K562 (cell line): ENCODE measurements around the gene B4GALT5. TPM values are rescaled to one million over a fixed set of nuclear protein-coding genes. Genes with fewer than 3 reads are reported as not detected.

ENCODE experiments used
- AFF4 ChIP-seq: sonication (generic); formaldehyde crosslinking; IDR thresholded peaks from 2 replicates; pipeline ENCODE4 v1.8.0; 2023; ENCODE audit warnings: mild to moderate bottlenecking, missing genetic modification reagents
- CREB1 ChIP-seq, 2 experiments: sonication (generic) in 1 of 2; formaldehyde crosslinking in 1 of 2; IDR thresholded peaks; 2 replicates each; pipeline versions ENCODE4 v1.6.1 to v1.8.0; 2012 to 2022; ENCODE audit warnings: inconsistent platforms in 1 of 2, mild to moderate bottlenecking in 1 of 2, missing genetic modification reagents in 1 of 2, moderate library complexity in 1 of 2
- KLF16 ChIP-seq: IDR thresholded peaks from 2 replicates; pipeline ENCODE4 v1.6.1; 2016; ENCODE audit warnings: antibody characterized with exemption
- NFRKB ChIP-seq: fragments of 450-650 bp; IDR thresholded peaks from 2 replicates; pipeline ENCODE4 v1.6.1; 2016; ENCODE audit warnings: low read depth
- NONO ChIP-seq, 2 experiments: fragments of 200-400 bp in 1 of 2; fragments of 450-650 bp in 1 of 2; formaldehyde crosslinking in 1 of 2; IDR thresholded peaks; 2 replicates each; pipeline ENCODE4 v1.6.1; 2017; ENCODE audit warnings: low read depth in 2 of 2, mild to moderate bottlenecking in 2 of 2, moderate library complexity in 2 of 2, low read length in 1 of 2
- POLR2AphosphoS2 ChIP-seq: IDR thresholded peaks from 2 replicates; pipeline ENCODE4 v1.6.1; 2012; ENCODE audit warnings: low read length, improper control_type of control experiment
- SREBF1 ChIP-seq: fragments of 150-350 bp; IDR thresholded peaks from 2 replicates; pipeline ENCODE4 v1.6.1; 2014; ENCODE audit warnings: antibody characterized with exemption, low read depth, low read length, borderline replicate concordance
- SRSF1 ChIP-seq: fragments of 200-400 bp; formaldehyde crosslinking; IDR thresholded peaks from 2 replicates; pipeline ENCODE4 v1.6.1; 2017; ENCODE audit warnings: mild to moderate bottlenecking, low read depth, low read length, moderate library complexity
- YY1 ChIP-seq, 3 experiments: IDR thresholded peaks; 2 replicates each; pipeline ENCODE4 v1.6.1; 2011; ENCODE audit warnings: low read length in 2 of 3, mild to moderate bottlenecking in 2 of 3, moderate library complexity in 2 of 3, borderline replicate concordance in 1 of 3, control low read depth in 1 of 3, low read depth in 1 of 3; ENCODE audit not compliant: insufficient read depth in 3 of 3, insufficient replicate concordance in 2 of 3, control insufficient read depth in 1 of 3, insufficient read length in 1 of 3; ENCODE audit errors: extremely low read depth in 1 of 3
- ZNF3 ChIP-seq: fragments of 250-450 bp; sonication (Bioruptor Pico); IDR thresholded peaks from 2 replicates; pipeline ENCODE4 v1.5.0; 2021; ENCODE audit warnings: mild to moderate bottlenecking, moderate library complexity
- polyA plus RNA-seq, 8 experiments: library from polyadenylated mRNA; depleted of rRNA in 4 of 8; stranded (reverse) in 5 of 8; unstranded in 3 of 8; fragments of >200 nt; fragmentation: Nextera tagmentation in 2 of 8; fragmentation: Illumina TruSeq in 1 of 8; extraction: Ambion mirVana in 2 of 8; extraction: Trizol in 1 of 8; gene quantifications; 2 replicates each; pipeline versions ENCODE4 v1.2.1 to v1.2.3, GENCODE V29; 2011 to 2014; ENCODE audit warnings: inconsistent platforms in 1 of 8, missing spikeins in 1 of 8
- total RNA-seq, 7 experiments: library from RNA; depleted of rRNA in 6 of 7; stranded (reverse); fragments of >200 nt in 6 of 7; fragmentation: Illumina TruSeq in 2 of 7; extraction: Trizol in 2 of 7; gene quantifications; 2 replicates each; pipeline versions ENCODE4 v1.2.1 to v1.2.3, GENCODE V29; 2011 to 2021; ENCODE audit warnings: low replicate concordance in 1 of 7
- TF ChIP-seq, protein P1 (sequence below): fragments of 200-600 bp; sonication (generic); IDR thresholded peaks from one replicate; pipeline ENCODE4 v1.6.1; 2012; ENCODE audit warnings: mild to moderate bottlenecking, low read depth, low read length, inconsistent platforms

The B4GALT5 gene
- total and polyA plus RNA-seq, 9 of the 15 experiments (the other 6 are each of a cell fraction or from before 2014, with no cell fraction given) = 8.5 to 32.6 (median 23.4) TPM

GRCh38 chr20:49762940-49763766 is 49.5 kb upstream of the B4GALT5 start (continued):
- no peak for TF ChIP-seq AFF4 (CRISPR knock-in tag)
- TF ChIP-seq, protein P1, sequence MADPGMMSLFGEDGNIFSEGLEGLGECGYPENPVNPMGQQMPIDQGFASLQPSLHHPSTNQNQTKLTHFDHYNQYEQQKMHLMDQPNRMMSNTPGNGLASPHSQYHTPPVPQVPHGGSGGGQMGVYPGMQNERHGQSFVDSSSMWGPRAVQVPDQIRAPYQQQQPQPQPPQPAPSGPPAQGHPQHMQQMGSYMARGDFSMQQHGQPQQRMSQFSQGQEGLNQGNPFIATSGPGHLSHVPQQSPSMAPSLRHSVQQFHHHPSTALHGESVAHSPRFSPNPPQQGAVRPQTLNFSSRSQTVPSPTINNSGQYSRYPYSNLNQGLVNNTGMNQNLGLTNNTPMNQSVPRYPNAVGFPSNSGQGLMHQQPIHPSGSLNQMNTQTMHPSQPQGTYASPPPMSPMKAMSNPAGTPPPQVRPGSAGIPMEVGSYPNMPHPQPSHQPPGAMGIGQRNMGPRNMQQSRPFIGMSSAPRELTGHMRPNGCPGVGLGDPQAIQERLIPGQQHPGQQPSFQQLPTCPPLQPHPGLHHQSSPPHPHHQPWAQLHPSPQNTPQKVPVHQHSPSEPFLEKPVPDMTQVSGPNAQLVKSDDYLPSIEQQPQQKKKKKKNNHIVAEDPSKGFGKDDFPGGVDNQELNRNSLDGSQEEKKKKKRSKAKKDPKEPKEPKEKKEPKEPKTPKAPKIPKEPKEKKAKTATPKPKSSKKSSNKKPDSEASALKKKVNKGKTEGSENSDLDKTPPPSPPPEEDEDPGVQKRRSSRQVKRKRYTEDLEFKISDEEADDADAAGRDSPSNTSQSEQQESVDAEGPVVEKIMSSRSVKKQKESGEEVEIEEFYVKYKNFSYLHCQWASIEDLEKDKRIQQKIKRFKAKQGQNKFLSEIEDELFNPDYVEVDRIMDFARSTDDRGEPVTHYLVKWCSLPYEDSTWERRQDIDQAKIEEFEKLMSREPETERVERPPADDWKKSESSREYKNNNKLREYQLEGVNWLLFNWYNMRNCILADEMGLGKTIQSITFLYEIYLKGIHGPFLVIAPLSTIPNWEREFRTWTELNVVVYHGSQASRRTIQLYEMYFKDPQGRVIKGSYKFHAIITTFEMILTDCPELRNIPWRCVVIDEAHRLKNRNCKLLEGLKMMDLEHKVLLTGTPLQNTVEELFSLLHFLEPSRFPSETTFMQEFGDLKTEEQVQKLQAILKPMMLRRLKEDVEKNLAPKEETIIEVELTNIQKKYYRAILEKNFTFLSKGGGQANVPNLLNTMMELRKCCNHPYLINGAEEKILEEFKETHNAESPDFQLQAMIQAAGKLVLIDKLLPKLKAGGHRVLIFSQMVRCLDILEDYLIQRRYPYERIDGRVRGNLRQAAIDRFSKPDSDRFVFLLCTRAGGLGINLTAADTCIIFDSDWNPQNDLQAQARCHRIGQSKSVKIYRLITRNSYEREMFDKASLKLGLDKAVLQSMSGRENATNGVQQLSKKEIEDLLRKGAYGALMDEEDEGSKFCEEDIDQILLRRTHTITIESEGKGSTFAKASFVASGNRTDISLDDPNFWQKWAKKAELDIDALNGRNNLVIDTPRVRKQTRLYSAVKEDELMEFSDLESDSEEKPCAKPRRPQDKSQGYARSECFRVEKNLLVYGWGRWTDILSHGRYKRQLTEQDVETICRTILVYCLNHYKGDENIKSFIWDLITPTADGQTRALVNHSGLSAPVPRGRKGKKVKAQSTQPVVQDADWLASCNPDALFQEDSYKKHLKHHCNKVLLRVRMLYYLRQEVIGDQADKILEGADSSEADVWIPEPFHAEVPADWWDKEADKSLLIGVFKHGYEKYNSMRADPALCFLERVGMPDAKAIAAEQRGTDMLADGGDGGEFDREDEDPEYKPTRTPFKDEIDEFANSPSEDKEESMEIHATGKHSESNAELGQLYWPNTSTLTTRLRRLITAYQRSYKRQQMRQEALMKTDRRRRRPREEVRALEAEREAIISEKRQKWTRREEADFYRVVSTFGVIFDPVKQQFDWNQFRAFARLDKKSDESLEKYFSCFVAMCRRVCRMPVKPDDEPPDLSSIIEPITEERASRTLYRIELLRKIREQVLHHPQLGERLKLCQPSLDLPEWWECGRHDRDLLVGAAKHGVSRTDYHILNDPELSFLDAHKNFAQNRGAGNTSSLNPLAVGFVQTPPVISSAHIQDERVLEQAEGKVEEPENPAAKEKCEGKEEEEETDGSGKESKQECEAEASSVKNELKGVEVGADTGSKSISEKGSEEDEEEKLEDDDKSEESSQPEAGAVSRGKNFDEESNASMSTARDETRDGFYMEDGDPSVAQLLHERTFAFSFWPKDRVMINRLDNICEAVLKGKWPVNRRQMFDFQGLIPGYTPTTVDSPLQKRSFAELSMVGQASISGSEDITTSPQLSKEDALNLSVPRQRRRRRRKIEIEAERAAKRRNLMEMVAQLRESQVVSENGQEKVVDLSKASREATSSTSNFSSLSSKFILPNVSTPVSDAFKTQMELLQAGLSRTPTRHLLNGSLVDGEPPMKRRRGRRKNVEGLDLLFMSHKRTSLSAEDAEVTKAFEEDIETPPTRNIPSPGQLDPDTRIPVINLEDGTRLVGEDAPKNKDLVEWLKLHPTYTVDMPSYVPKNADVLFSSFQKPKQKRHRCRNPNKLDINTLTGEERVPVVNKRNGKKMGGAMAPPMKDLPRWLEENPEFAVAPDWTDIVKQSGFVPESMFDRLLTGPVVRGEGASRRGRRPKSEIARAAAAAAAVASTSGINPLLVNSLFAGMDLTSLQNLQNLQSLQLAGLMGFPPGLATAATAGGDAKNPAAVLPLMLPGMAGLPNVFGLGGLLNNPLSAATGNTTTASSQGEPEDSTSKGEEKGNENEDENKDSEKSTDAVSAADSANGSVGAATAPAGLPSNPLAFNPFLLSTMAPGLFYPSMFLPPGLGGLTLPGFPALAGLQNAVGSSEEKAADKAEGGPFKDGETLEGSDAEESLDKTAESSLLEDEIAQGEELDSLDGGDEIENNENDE = no peak
- no peak for TF ChIP-seq SREBF1
- no peak for TF ChIP-seq CREB1 (IDR thresholded peaks at IDR 0.05)
- no peak for TF ChIP-seq CREB1 (CRISPR knock-in tag; IDR thresholded peaks at IDR 0.05)
- TF ChIP-seq POLR2AphosphoS2 = no peak
- no peak for TF ChIP-seq SRSF1
- TF ChIP-seq NONO (IDR thresholded peaks at IDR 0.05; ENCODE audit: low read depth in 2 of 2, low read length in 1 of 2) = no peak
- TF ChIP-seq YY1 (IDR thresholded peaks at IDR 0.05; ENCODE audit: borderline replicate concordance in 1 of 3, control insufficient read depth in 1 of 3, extremely low read depth in 1 of 3, insufficient read depth in 3 of 3, insufficient read length in 1 of 3, insufficient replicate concordance in 2 of 3, low read depth in 1 of 3, low read length in 2 of 3) = no peak
- TF ChIP-seq ZNF3 = no peak
- TF ChIP-seq NFRKB = no peak
- no peak for TF ChIP-seq KLF16
